ENCODE measurements around the gene LRRC3B.

DNA sequence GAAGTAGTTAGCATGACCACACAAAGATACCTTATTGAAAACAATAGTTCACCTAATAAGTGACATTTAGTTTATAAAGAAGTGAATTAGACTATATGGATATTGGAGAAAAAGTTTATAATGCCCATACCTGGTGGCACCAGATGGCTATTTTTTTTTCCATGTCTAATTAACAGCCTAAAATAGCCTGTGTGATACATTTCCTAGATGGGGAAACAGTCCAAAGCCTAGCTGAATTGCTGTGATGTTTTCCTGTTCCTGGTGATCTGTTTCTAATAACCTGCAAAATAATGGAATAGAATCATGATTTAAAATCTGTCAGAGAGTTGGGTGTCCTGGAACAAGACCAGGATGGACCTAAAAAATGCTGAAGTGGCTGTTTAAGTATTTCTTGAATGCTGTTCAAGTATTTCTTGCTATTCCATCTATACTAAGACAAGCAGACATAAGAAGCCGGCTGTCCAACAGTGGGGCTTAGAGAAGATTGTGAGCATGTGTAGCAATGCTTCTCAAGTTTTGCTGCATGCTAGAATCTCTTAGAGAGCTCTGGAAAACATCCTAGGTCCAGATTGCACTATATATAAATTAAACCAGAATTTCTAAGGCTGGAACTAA, 31.3 kb downstream of the LRRC3B start:
- TF ChIP-seq, protein P1, sequence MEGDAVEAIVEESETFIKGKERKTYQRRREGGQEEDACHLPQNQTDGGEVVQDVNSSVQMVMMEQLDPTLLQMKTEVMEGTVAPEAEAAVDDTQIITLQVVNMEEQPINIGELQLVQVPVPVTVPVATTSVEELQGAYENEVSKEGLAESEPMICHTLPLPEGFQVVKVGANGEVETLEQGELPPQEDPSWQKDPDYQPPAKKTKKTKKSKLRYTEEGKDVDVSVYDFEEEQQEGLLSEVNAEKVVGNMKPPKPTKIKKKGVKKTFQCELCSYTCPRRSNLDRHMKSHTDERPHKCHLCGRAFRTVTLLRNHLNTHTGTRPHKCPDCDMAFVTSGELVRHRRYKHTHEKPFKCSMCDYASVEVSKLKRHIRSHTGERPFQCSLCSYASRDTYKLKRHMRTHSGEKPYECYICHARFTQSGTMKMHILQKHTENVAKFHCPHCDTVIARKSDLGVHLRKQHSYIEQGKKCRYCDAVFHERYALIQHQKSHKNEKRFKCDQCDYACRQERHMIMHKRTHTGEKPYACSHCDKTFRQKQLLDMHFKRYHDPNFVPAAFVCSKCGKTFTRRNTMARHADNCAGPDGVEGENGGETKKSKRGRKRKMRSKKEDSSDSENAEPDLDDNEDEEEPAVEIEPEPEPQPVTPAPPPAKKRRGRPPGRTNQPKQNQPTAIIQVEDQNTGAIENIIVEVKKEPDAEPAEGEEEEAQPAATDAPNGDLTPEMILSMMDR (IDR thresholded peaks at IDR 0.05; ENCODE audit: poor library complexity, severe bottlenecking) = no peak
- TF ChIP-seq SMC3 (conservative IDR thresholded peaks at IDR 0.05; ENCODE audit: poor library complexity) (no peak), MXI1 (conservative IDR thresholded peaks at IDR 0.05; ENCODE audit: poor library complexity, severe bottlenecking) (no peak)

Data from neural cell (in vitro differentiated cells).